Esophagus squamous epithelium (tissue), 4 donors: ENCODE data around the gene GRAMD4.

Experiments used
- CTCF ChIP-seq, 6 experiments: fragments of 450-650 bp in 4 of 6; fragments of 200-600 bp in 2 of 6; sonication (generic) in 2 of 6; IDR thresholded peaks; one replicate each; pipeline ENCODE4 v1.5.1; 2016 to 2019; ENCODE audit warnings: antibody characterized with exemption in 6 of 6, mild to moderate bottlenecking in 4 of 6, moderate library complexity in 4 of 6
- POLR2A ChIP-seq, 4 donors: fragments of 450-650 bp; IDR thresholded peaks; one replicate each; pipeline ENCODE4 v1.6.1; 2017; ENCODE audit warnings: antibody characterized with exemption in 4 of 4, mild to moderate bottlenecking in 4 of 4, moderate library complexity in 3 of 4

- TF ChIP-seq POLR2A (IDR thresholded peaks at IDR 0.05) (no peak), CTCF (IDR thresholded peaks at IDR 0.05) (no peak)
Measured at GRCh38 chr22:46656856-46657654, 36.9 kb downstream of the GRAMD4 start.
